ENCODE data around the gene PDE4D. TPM values are rescaled to one million over a fixed set of nuclear protein-coding genes. Genes with fewer than 3 reads are reported as not detected.
"Not testable (repeated sequence)": the region's sequence is repeated elsewhere in the genome, so short reads cannot be mapped to it uniquely, and the experiment has no call there.

Gene PDE4D
- polyA plus RNA-seq, 1 donor: 23.1 TPM

DNA sequence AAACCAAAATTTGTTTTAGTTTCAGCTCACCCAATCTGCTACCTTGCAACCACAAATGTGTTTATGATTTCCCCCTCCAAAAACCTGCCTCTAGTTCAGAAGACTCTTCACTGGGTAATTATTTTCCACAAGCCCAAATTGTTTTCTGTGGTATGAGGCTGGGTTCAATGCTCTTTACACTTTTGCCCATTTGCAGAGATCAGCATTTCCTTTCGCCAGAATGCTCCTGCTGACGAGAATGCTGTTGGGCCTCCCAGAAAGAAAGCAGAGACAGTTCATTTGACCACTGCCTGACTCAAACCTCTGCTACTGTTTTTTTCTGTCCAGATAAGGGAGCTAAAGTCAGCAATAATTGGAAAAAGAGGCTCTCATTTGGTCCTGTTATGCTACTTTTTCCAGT is 427.3 kb downstream of the PDE4D start:
- no peak for DNase-seq

DNA sequence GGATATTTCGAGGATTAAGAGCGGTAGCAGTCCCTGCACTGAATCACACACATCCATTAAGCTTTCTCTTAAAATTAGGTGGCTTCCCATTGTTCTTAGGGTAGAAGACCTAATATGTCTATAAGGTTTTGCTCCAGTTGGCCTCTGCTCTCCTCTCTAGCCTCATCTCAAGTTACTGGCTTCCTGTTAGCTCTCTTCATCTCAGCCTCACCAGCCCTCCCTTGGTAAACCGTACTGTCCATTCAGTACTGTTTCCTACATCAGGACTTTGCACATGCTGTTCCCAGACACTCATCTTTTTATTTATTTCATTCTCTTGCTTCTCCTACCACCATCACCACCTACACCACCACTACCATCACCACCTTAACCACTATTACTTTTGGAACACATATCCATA is 428.6 kb downstream of the PDE4D start:
- DNase-seq: no peak

DNA sequence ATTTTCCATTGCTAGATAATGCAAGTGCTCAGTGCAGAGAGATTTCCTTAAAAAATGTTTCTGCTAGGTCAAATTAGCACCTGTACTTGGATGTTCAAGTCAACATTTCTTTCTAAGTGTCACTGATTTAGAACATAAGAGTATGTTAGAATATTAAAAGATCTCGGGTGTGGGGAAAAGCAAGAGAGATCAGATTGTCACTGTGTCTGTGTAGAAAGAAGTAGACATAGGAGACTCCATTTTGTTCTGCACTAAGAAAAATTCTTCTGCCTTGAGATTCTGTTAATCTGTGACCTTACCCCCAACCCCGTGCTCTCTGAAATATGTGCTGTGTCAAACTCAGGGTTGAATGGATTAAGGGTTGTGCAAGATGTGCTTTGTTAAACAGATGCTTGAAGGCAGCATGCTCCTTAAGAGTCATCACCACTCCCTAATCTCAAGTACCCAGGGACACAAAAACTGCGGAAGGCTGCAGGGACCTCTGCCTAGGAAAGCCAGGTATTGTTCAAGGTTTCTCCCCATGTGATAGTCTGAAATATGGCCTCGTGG is 429.8 kb downstream of the PDE4D start:
- DNase-seq: not testable (repeated sequence)

DNA sequence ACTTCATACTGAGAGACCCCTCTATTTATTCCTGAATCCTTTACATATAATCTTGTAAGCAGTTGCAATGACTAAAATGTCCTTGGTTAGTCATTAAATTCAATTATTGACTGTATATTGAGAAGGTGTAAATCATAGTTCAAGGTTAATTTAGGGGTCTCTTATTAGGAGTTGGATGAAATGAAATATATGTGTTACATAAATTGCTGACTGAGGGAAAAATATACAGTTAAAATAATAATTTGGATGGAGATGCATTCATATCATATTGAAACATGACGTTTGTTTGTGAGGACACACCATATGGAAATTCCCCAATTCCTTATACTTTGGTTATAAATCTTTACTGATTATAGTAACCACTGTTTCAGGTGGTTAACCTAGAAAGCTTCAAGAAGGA is 430.6 kb downstream of the PDE4D start:
- DNase-seq: no peak

DNA sequence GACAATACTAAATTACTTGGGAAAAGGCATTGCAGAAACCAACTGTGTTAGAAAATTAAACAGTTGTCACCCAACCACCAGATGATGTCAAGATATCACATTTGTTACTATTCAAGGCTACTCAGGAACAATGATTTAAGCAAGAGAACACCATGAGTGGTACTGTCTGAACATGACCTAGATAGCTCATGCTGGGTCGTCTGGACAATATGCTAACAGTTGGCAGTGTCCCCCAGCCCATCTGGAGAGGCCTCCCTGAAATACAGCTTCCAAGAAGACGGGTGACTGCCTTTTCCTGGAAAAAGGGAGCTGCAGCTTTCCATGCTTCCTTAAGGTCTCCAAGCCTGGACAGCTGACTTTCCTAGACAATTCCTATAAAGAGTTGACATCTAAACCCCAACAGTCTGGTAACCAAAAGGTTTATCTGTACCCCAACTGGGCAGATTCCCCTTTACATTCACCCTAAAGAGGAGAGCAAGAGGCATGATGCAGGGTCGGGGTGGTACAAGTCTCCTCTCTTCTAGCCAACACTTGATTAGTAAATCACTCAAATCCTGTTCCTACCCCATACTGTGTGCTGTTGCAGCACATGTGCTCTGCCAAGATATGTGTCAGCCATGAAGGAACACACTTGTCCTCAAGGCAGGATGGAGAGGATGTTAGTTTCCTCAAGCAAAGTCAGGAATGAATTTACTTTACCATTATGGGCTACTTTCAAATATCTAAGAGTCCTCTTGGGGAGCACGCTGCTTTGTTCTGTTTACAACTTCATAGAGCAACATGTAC is 433.0 kb downstream of the PDE4D start:
- DNase-seq: no peak

DNA sequence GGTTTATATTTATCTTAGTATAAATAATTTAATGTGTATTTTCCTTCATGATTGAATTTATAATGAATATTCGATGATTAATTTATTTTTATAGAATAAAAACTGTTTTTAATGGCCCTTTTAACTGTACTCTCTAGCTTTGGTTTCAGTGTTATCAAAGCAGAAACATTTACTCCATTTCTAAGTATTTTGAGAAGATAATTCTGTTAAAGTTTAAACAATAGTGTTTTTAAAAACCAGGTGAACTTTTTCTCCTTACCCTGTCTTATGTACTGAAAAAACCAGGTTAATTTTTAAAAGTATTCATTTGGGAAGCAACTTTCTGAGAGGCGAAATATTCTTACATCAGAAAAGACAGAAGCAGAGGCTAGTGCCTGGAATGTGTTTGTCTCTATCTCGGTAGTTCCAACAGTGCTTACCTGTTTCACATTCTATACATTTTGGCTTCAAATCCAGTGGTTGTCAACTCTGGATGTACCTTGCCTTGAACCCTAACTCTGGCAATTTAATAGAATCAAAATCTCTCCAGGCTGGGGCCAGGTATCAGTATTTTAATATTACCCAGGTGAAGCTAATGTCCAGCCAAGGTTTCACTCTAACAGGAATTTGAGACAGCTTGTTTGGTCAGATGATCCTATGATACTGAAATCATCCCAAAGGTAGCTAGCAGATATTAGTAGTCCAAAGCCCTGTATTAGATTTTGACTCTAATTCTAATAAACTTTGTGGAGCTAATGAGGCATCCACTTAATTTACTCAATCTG is 434.4 kb downstream of the PDE4D start:
- DNase-seq: no peak

DNA sequence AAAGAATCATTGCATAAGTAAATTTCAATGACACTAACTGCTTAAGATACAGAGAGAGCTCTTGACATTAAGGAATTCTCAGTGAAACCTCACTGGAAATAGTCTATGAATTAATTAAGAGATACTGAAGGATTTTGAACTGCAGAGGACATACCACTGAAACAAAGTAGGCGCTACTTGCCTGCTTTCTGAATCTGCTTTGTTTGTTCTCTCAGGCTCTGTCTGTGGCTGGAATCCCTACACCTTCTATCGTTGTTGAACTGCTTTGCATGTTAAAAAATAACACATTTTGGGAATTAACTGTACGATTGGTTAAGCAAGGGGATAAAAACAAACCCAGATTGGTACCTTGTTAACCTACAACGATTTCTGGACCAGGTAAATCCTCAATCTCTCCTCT is 435.2 kb downstream of the PDE4D start:
- DNase-seq: no peak

DNA sequence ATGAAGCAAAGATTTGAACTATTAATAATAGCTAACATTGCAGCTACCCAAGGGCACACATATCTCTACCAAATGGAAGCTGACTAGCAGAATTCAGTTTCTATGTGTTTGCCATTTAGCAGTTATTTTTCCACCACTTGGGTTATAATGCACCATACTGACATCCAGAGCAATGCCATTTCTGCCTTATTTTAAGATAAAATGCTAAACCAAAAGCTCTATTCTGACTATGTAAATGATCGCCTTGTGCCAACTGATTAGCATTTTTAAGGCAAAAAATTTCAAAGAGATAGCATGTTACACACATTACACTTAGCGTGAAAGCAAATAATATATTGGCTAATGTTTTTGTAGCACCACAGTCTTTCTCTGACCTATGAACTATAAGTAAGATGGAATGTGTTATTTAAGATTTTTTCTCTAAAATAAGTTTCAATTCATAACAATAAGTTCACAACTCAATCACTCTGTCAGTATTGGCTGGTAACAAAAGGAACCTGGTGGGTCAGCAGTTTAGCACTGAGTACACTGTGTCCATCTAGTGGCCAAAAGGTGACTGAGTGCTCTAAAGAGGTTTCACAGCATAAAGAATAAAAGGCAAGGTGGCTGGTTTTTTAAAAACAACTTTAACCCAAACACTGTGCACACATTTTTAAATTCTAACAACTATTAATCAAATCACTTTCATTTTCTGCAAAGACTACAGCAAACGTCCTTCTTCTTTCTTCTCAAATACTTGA is 443.5 kb downstream of the PDE4D start:
- no peak for DNase-seq

DNA sequence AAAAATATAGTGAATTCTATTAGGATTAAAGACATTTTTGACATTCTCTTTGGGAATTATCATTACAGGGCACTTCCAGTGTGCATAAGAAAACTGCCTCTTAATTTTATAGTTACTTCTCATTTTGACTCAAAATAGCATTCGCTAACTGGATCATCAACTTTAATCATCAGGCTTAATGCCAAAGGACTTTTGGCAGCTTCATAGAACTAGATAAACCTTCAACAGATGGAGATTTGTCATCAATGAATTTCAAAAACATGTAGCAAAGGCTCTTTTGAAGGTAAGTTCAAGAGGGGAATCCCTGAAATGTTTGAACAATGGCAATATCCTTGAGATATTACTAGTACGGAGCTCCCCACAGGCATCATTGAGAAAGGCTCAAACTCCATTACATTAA is 447.2 kb downstream of the PDE4D start:
- DNase-seq: no peak

DNA sequence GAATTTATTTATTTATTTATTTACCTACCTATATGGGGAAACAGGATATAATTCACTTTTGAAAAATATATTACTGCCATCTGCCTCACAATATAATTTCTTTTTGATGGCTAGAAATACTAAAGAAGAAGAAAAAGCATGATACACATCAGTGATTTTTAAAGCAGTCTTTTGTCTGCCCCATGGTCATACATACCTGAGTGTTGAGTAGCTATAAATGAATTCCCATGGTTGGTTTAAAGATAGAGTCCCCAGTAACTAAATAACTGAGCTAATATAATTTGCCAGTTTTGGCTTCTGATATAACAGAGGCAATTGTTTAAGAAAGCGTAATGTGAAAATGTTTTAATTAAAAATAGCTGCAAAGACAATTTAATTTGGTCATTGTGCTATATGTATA is 447.8 kb downstream of the PDE4D start:
- DNase-seq: no peak

DNA sequence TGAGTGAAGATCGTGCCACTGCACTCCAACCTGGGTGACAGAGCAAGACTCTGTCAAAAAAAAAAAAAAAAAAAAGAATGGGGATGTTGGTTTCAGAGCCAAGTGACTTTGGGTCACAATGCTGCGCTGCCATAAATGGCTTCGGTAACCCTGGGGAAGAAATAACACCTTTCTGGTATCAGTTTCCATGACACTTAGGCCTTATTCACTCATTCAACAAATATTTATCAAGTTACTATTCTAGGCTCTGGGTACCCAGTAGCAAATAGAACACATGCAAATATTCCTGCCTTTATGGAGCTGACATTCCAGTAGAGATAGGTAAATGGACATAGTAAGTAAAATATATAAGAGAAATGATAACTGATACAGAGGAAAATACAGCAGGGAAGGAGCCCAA is 454.2 kb downstream of the PDE4D start:
- DNase-seq: no peak

DNA sequence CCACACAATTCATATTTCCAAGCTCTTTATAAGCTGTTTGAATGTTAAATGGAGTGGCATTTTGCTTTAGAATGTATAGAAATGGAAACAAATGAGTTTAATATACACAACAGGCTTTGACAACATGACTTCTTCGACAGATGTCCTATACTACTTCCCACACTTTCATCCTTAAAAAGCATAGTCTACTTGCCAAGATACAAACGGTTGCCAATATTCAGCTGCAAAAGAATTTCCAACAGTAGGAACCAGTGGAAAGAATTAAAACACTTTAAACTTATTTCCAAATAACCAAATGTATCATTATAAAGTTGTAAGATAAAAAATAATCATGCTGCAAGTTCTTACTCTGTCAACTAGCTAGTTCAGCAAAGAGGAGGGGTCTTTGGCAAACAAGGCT is 456.4 kb downstream of the PDE4D start:
- no peak for DNase-seq

DNA sequence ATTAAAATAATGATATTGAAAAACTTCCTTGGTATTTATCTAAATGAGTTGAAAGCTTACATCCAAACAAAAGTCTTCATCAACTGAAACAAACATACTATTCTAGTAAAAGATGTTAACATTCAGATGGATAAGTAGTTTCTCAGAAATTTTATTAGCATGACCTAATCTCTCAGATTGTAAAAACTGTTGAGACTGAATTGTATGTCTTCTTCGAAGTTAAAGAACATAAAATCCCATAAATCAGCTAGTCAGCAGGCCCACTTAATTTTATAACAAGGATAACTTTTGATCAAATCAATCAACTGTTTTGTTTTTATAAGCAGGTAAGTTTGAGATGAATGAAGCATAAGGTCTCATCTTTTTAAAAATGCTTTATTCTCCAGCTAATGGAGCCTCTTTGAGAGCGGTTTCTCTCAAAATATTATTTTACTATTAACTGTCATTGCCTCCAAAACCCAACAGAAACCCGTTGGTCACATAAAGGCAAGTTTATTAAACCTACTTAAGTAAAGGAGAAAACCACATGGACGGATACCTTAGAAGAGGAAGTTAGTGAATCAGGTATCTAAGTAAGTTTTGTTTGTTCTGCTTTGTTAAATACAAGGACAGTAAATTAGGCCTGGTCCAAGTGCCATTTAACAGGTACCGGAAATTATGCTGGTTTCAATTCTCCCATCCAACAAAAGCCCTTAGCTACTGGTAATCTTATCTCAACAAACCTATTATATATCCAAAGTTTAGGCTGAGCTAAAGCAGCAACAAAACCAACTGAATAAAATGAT is 457.0 kb downstream of the PDE4D start:
- peak; percentile 25 for DNase-seq

DNA sequence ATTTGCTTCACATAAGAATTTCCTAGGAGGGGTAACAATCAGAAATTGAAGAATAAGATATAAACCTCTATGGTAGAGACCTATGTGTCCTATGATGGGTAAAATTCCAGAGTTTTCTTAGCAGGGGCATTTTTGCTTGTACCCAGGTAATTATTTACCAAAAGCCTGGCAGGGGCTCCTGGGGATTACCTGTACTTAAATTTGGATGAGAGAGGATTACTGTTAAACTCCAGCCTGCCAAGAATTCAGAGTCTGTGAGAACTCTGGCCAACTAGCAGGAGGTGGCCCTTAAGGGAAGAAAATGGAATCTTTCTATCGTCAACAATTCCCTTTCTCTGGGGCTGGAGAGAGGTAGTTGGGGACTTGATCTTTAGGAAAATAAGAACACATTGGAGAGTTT is 460.4 kb downstream of the PDE4D start:
- DNase-seq: no peak

DNA sequence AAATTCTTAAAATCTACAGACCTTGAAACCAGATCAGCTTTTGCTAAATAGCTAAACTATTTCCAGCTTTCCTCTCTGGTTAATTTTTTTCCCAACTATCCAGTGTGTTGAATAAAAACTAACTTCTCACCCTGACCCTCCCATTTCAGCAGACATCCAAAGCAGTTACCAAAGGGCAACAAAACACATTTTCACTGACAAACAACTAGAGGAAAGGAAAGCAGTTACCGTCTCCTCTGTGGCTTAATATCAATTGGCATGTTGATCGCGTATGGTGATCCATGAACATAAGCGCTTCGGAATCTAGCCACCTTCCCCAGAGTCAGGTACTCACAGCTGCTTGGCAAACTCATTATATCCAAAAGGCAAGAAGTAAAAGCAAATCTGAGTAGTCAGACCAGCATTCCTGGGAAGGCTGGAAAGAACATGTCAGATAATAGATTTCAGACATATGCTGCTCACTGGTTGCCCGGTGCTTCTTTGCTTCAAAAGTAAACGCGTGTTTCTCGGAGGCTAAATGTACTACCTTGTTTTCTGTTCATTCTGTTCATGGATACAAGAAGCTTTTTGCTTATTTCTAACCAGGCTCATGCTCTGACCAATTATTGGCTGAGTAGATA is 463.4 kb downstream of the PDE4D start:
- DNase-seq: no peak

DNA sequence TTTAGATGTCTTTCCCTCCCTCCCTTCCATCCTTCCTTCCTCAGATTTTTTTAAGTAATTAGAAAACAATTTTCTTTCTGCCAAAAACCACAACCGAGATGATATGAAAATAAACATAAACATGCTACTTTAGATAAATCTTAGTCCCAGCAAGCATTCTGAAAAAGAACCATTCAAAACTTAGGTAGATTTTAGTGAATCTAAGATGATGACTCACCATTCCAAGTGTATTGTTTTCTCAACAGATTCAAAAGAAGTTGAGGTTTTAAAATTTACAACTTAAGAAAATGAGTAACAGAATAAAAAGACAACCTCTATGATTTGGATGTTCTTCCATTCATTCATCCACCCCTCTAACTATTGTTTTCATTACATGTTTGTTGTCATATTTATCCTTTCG is 465.1 kb downstream of the PDE4D start:
- no peak for DNase-seq

DNA sequence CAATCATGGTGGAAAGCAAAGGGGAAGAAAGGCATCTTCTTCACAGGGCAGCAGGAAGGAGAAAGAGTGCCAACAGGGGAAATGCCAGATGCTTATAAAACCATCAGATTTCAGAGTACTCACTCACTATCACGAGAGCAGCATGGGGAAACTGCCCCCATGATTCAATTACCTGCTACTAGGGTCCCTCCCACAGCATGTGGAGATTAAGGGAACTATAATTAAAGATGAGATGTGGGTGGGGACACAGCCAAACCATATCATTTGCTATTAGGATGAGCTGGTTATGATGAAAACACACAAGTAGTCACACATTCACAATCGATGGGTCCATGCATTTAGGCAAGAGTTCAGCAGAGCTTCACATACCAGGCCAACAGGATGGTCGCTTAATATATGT is 469.0 kb downstream of the PDE4D start:
- DNase-seq: no peak

DNA sequence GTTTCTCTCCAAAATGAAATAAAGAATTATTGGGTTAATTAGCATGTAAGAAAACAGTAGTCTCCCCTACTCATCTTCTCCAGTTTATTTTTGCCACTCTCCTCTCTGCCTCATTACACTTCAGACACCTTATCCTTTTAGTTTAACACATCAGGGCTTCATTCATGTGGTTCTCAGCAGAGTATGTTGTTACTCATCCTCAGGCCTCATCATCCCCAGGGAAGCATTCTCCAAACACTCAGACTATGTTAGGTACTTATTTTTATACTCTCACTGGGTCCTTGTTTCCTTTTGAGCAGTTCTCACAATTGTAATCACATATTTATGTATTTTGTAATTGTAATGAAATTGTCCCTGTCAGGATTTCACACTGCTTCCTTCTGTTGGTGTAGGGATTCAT is 470.5 kb downstream of the PDE4D start:
- DNase-seq: peak; percentile 25

DNA sequence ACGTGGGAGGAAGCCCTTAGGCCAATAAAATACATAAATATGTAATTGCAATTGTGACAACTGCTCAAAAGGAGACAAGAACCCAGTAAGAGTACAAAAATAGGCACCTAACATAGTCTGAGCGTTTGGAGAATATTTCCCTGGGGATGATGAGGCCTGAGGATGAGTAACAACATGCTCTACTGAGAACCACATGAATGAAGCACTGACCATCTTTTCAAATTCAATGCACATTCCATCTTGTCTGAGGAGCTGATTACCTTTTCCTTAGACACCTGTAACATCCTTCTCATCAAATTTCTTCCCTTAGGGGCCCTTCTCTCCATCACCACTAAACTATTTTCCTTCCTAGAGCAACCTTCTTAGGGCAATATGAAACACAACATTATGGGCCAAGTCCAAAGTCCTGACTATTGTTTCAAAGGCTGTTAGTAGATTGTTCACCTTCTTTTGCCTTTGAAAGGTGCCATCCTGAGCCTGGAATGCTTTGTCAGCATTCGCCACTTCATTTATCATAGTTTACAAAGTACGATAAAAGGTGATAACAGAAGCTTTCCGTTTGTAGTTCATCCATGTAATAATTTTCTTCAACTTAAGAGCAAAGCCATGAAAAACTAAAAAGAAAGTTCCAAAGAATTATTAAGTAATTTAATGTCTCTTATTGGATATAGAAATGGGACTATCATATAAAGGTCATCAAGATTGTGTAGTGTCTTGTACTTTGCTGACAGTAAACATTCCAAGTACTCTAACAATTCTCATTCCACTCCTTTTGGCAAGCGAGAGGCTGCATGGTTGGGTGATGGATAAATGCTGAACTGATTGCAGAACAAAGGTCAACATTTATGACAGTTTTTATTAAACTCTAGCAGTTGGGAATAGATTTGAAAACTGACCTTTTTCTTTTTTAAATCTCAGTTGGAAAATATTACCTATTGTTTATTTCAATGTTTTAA is 471.3 kb downstream of the PDE4D start:
- no peak for DNase-seq

DNA sequence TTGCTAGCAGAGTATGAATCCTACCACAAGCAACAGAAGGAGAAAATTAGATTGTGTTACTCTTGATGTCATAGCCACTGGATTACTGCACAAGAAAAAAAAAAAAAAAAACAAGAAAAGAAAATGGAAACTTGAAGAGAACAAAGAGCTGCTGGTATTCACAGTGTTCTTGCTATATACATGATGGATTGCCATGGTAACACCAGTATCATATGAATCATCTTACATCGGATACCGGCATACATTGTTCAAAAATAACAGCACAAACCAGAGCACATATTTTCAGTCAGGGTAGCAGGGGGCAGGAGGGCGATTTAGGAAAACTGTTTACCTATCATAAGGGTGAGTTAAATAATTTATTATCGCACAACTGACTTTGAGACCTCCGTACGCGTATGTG is 472.9 kb downstream of the PDE4D start:
- DNase-seq: no peak

All from left kidney (tissue), 2 donors.